Liver (tissue), 3 donors: ENCODE data around the gene ACTR1B.

Experiments
- JUND ChIP-seq, 2 donors: IDR thresholded peaks; 2 replicates each; pipeline ENCODE4 v1.6.1; 2016; ENCODE audit warnings: antibody characterized with exemption in 2 of 2
- NR2F2 ChIP-seq: IDR thresholded peaks from 2 replicates; pipeline ENCODE4 v1.6.1; 2016; ENCODE audit warnings: antibody characterized with exemption
- RAD21 ChIP-seq, 2 donors: IDR thresholded peaks; 2 replicates each; pipeline ENCODE4 v1.6.1; 2016; ENCODE audit warnings: antibody characterized with exemption in 2 of 2, mild to moderate bottlenecking in 2 of 2
- SP1 ChIP-seq: IDR thresholded peaks from 2 replicates; pipeline ENCODE4 v1.6.1; 2018; ENCODE audit warnings: antibody characterized with exemption, mild to moderate bottlenecking
- TAF1 ChIP-seq: conservative IDR thresholded peaks from 2 replicates; pipeline ENCODE4 v1.6.1; 2016; ENCODE audit warnings: antibody characterized with exemption, mild to moderate bottlenecking
- YY1 ChIP-seq: IDR thresholded peaks from 2 replicates; pipeline ENCODE4 v1.6.1; 2016; ENCODE audit warnings: antibody characterized with exemption, mild to moderate bottlenecking
- TF ChIP-seq, protein P1 (sequence below): fragments of 150-350 bp; IDR thresholded peaks from 2 replicates; pipeline ENCODE4 v1.5.1; 2017; ENCODE audit warnings: improper control_type of control experiment, low read depth, low read length; ENCODE audit not compliant: missing input control
- TF ChIP-seq, protein P2 (sequence below): IDR thresholded peaks from 2 replicates; pipeline ENCODE4 v1.6.1; 2016; ENCODE audit warnings: antibody characterized with exemption
- TF ChIP-seq, protein P3 (sequence below): IDR thresholded peaks from 2 replicates; pipeline ENCODE4 v1.6.1; 2016; ENCODE audit warnings: antibody characterized with exemption, mild to moderate bottlenecking
- donor health status: healthy.
- donor health status: healthy.

DNA sequence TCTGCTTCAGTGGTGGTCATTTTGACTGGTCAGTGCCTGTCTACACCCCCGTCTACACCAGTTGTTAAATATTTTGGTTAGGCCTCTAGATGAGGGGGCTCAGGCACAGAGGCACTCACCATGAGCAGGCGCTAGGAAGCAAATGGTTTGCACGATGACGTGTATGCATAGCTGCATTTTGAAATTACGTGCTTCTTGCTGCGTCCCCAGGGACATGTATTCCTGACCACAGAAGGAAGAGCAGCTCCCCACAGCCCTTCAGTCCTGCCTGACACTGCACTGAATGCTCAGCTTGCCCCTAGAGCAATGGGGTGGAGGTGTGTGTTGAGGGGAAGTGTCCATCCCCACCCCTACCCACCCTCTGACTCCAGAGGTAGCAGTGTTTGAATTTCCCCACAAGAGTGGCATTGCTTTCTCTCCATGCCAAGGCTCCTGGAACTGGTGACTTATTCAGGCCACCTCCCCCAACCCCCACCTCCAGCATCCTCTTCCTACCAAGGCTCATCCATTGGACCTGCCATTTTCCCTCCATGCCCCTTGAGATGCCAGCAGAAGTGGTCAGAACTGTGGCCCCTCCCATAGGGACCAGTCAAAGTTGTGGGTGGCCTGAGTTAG, 38.1 kb upstream of the ACTR1B start:
- TF ChIP-seq, protein P1, sequence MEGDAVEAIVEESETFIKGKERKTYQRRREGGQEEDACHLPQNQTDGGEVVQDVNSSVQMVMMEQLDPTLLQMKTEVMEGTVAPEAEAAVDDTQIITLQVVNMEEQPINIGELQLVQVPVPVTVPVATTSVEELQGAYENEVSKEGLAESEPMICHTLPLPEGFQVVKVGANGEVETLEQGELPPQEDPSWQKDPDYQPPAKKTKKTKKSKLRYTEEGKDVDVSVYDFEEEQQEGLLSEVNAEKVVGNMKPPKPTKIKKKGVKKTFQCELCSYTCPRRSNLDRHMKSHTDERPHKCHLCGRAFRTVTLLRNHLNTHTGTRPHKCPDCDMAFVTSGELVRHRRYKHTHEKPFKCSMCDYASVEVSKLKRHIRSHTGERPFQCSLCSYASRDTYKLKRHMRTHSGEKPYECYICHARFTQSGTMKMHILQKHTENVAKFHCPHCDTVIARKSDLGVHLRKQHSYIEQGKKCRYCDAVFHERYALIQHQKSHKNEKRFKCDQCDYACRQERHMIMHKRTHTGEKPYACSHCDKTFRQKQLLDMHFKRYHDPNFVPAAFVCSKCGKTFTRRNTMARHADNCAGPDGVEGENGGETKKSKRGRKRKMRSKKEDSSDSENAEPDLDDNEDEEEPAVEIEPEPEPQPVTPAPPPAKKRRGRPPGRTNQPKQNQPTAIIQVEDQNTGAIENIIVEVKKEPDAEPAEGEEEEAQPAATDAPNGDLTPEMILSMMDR, result no peak
- TF ChIP-seq JUND (IDR thresholded peaks at IDR 0.05) (no peak), RAD21 (IDR thresholded peaks at IDR 0.05) (no peak), NR2F2 (no peak), YY1 (no peak), TAF1 (no peak), SP1 (no peak)
- TF ChIP-seq, protein P2, sequence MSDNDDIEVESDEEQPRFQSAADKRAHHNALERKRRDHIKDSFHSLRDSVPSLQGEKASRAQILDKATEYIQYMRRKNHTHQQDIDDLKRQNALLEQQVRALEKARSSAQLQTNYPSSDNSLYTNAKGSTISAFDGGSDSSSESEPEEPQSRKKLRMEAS, result no peak
- TF ChIP-seq, protein P3, sequence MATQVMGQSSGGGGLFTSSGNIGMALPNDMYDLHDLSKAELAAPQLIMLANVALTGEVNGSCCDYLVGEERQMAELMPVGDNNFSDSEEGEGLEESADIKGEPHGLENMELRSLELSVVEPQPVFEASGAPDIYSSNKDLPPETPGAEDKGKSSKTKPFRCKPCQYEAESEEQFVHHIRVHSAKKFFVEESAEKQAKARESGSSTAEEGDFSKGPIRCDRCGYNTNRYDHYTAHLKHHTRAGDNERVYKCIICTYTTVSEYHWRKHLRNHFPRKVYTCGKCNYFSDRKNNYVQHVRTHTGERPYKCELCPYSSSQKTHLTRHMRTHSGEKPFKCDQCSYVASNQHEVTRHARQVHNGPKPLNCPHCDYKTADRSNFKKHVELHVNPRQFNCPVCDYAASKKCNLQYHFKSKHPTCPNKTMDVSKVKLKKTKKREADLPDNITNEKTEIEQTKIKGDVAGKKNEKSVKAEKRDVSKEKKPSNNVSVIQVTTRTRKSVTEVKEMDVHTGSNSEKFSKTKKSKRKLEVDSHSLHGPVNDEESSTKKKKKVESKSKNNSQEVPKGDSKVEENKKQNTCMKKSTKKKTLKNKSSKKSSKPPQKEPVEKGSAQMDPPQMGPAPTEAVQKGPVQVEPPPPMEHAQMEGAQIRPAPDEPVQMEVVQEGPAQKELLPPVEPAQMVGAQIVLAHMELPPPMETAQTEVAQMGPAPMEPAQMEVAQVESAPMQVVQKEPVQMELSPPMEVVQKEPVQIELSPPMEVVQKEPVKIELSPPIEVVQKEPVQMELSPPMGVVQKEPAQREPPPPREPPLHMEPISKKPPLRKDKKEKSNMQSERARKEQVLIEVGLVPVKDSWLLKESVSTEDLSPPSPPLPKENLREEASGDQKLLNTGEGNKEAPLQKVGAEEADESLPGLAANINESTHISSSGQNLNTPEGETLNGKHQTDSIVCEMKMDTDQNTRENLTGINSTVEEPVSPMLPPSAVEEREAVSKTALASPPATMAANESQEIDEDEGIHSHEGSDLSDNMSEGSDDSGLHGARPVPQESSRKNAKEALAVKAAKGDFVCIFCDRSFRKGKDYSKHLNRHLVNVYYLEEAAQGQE, result no peak
